ENCODE results near the gene CDH5.

GRCh38 chr16:66437391-66437945 lies 71.0 kb downstream of the CDH5 start:
- TF ChIP-seq, protein P1, sequence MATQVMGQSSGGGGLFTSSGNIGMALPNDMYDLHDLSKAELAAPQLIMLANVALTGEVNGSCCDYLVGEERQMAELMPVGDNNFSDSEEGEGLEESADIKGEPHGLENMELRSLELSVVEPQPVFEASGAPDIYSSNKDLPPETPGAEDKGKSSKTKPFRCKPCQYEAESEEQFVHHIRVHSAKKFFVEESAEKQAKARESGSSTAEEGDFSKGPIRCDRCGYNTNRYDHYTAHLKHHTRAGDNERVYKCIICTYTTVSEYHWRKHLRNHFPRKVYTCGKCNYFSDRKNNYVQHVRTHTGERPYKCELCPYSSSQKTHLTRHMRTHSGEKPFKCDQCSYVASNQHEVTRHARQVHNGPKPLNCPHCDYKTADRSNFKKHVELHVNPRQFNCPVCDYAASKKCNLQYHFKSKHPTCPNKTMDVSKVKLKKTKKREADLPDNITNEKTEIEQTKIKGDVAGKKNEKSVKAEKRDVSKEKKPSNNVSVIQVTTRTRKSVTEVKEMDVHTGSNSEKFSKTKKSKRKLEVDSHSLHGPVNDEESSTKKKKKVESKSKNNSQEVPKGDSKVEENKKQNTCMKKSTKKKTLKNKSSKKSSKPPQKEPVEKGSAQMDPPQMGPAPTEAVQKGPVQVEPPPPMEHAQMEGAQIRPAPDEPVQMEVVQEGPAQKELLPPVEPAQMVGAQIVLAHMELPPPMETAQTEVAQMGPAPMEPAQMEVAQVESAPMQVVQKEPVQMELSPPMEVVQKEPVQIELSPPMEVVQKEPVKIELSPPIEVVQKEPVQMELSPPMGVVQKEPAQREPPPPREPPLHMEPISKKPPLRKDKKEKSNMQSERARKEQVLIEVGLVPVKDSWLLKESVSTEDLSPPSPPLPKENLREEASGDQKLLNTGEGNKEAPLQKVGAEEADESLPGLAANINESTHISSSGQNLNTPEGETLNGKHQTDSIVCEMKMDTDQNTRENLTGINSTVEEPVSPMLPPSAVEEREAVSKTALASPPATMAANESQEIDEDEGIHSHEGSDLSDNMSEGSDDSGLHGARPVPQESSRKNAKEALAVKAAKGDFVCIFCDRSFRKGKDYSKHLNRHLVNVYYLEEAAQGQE (IDR thresholded peaks at IDR 0.05; ENCODE audit: insufficient read depth in 1 of 2, low read depth in 2 of 2, low read length in 2 of 2), result no peak
- no peak for TF ChIP-seq POLR2AphosphoS5 (IDR thresholded peaks at IDR 0.05; ENCODE audit: low read depth, low read length)

Data from PFSK-1 (cell line).